Forelimb muscle (tissue), 1 donor: Measurements from ENCODE around the gene IQCH. TPM values are rescaled to one million over a fixed set of nuclear protein-coding genes. Genes with fewer than 3 reads are reported as not detected.
"Not testable (repeated sequence)": the region's sequence is repeated elsewhere in the genome, so short reads cannot be mapped to it uniquely, and the experiment has no call there.

ENCODE experiments used
- DNase-seq: peaks from one replicate; pipeline ENCODE4 v3.0.0-alpha.2; 2013; ENCODE audit warnings: low read depth
- polyA plus RNA-seq: library from polyadenylated mRNA; unstranded; fragments of 120-200 nt; gene quantifications from one replicate; pipeline ENCODE4 v1.2.1, GENCODE V29; 2013; ENCODE audit not compliant: insufficient read length

IQCH gene
- polyA plus RNA-seq, 1 donor, result 0.94 TPM

- DNase-seq, result not testable (repeated sequence)
These were observed 182.0 kb downstream of the IQCH start for GRCh38 chr15:67436351-67437250.

GRCh38 chr15:67444100-67444499 lies 189.5 kb downstream of the IQCH start:
- DNase-seq, result no peak

- no peak for DNase-seq
These were observed 191.9 kb downstream of the IQCH start for GRCh38 chr15:67446449-67446848.

GRCh38 chr15:67448372-67448771 lies 193.8 kb downstream of the IQCH start:
- DNase-seq, result not testable (repeated sequence)

GRCh38 chr15:67453703-67454102 lies 199.1 kb downstream of the IQCH start:
- DNase-seq, result not testable (repeated sequence)

GRCh38 chr15:67456677-67457529 lies 202.3 kb downstream of the IQCH start:
- DNase-seq, result no peak

GRCh38 chr15:67458331-67459029 lies 203.9 kb downstream of the IQCH start:
- no peak for DNase-seq

- DNase-seq, result no peak
These were observed 205.9 kb downstream of the IQCH start for GRCh38 chr15:67460521-67460920.

GRCh38 chr15:67461735-67462134 lies 207.1 kb downstream of the IQCH start:
- DNase-seq, result no peak

GRCh38 chr15:67462875-67463274 lies 208.3 kb downstream of the IQCH start:
- no peak for DNase-seq

GRCh38 chr15:67463488-67463887 lies 208.9 kb downstream of the IQCH start:
- DNase-seq, result no peak

GRCh38 chr15:67465196-67465952 lies 210.8 kb downstream of the IQCH start:
- DNase-seq, result no peak

GRCh38 chr15:67468416-67468815 lies 213.8 kb downstream of the IQCH start:
- DNase-seq, result no peak

- no peak for DNase-seq
These were observed 215.1 kb downstream of the IQCH start for GRCh38 chr15:67469680-67470079.

- no peak for DNase-seq
These were observed 218.4 kb downstream of the IQCH start for GRCh38 chr15:67472957-67473356.

- DNase-seq, result no peak
These were observed 220.0 kb downstream of the IQCH start for GRCh38 chr15:67474405-67475110.

- DNase-seq, result no peak
These were observed 225.4 kb downstream of the IQCH start for GRCh38 chr15:67479781-67480505.

GRCh38 chr15:67480741-67481140 lies 226.2 kb downstream of the IQCH start:
- DNase-seq, result no peak

GRCh38 chr15:67481680-67482079 lies 227.1 kb downstream of the IQCH start:
- DNase-seq, result no peak

- no peak for DNase-seq
These were observed 241.0 kb downstream of the IQCH start for GRCh38 chr15:67495585-67495984.
